NCI-H128 (cell line): Measurements from ENCODE around the gene GALNT7.
A peak's percentile ranks its signal among the peaks of the same experiment; 100 is the strongest.

Experiments
- DNase-seq: peaks from one replicate; lab custom pipeline; 2025; ENCODE audit not compliant: unreplicated experiment; lab: John Stamatoyannopoulos, UW

The GALNT7 gene

GRCh38 chr4:173259310-173259709 is 90.7 kb downstream of the GALNT7 start:
- no peak for DNase-seq

GRCh38 chr4:173261052-173261451 is 92.4 kb downstream of the GALNT7 start:
- no peak for DNase-seq

- no peak for DNase-seq
Observed at GRCh38 chr4:173262375-173262774, 93.8 kb downstream of the GALNT7 start.

GRCh38 chr4:173264245-173264644 is 95.6 kb downstream of the GALNT7 start:
- no peak for DNase-seq

GRCh38 chr4:173264684-173265185 is 96.1 kb downstream of the GALNT7 start:
- peak; percentile 54 for DNase-seq

GRCh38 chr4:173265751-173266150 is 97.1 kb downstream of the GALNT7 start:
- DNase-seq = no peak

GRCh38 chr4:173267711-173268110 is 99.1 kb downstream of the GALNT7 start:
- DNase-seq = no peak

GRCh38 chr4:173269280-173269679 is 100.7 kb downstream of the GALNT7 start:
- no peak for DNase-seq

GRCh38 chr4:173270312-173271027 is 101.9 kb downstream of the GALNT7 start:
- no peak for DNase-seq

- DNase-seq = no peak
Observed at GRCh38 chr4:173272314-173272713, 103.7 kb downstream of the GALNT7 start.

GRCh38 chr4:173272996-173273395 is 104.4 kb downstream of the GALNT7 start:
- no peak for DNase-seq

- no peak for DNase-seq
Observed at GRCh38 chr4:173273941-173274340, 105.3 kb downstream of the GALNT7 start.

- no peak for DNase-seq
Observed at GRCh38 chr4:173274744-173275143, 106.1 kb downstream of the GALNT7 start.

- no peak for DNase-seq
Observed at GRCh38 chr4:173275150-173275549, 106.5 kb downstream of the GALNT7 start.

GRCh38 chr4:173277340-173277739 is 108.7 kb downstream of the GALNT7 start:
- DNase-seq = no peak

GRCh38 chr4:173280998-173281397 is 112.4 kb downstream of the GALNT7 start:
- no peak for DNase-seq

- DNase-seq = no peak
Observed at GRCh38 chr4:173281406-173282255, 113.0 kb downstream of the GALNT7 start.

GRCh38 chr4:173282256-173282562 is 113.6 kb downstream of the GALNT7 start:
- no peak for DNase-seq

GRCh38 chr4:173282626-173283025 is 114.0 kb downstream of the GALNT7 start:
- DNase-seq = no peak

- DNase-seq = no peak
Observed at GRCh38 chr4:173284463-173284862, 115.9 kb downstream of the GALNT7 start.

- no peak for DNase-seq
Observed at GRCh38 chr4:173287486-173287885, 118.9 kb downstream of the GALNT7 start.

- DNase-seq = no peak
Observed at GRCh38 chr4:173288296-173288695, 119.7 kb downstream of the GALNT7 start.
